H1 (cell line): ENCODE measurements around the gene SGCD. TPM values are rescaled to one million over a fixed set of nuclear protein-coding genes. Genes with fewer than 3 reads are reported as not detected.
A peak's percentile ranks its signal among the peaks of the same experiment; 100 is the strongest.

Experiments used
- CTCF ChIA-PET: fragments of 300-600 bp; sonication (Branson Sonifier 250); formaldehyde crosslinking; loops from one replicate; lab custom pipeline; 2021; ENCODE audit not compliant: partially characterized antibody; lab: Charles Lee
- POLR2A ChIA-PET: fragments of 300-600 bp; sonication (Branson Sonifier 250); formaldehyde crosslinking; loops from one replicate; lab custom pipeline; 2021; ENCODE audit warnings: inconsistent platforms; ENCODE audit not compliant: partially characterized antibody; lab: Charles Lee
- DNase-seq, 2 experiments: peaks; one replicate each; pipeline versions ENCODE4 v3.0.0 to v3.0.0-alpha.2; 2010 to 2022; ENCODE audit warnings: low spot score in 2 of 2, low read depth in 1 of 2, mixed read lengths in 1 of 2
- FAIRE-seq: peaks from 2 replicates; lab custom pipeline; 2011; peaks lifted over from hg19 to GRCh38; lab: Jason Lieb, UNC
- H2AFZ ChIP-seq: 2 replicates; pipeline ENCODE4 v1.8.1; 2012; ENCODE audit warnings: low read length, inconsistent platforms
- H2AK5ac ChIP-seq: 2 replicates; pipeline ENCODE4 v1.6.1; 2013; ENCODE audit warnings: low read depth, low read length
- H2BK120ac ChIP-seq: replicated peaks from 2 replicates; pipeline ENCODE3; 2013; ENCODE audit warnings: low read depth, low read length, inconsistent platforms
- H2BK12ac ChIP-seq: 2 replicates; pipeline ENCODE4 v1.6.1; 2013; ENCODE audit warnings: low read depth, low read length
- H2BK15ac ChIP-seq: 2 replicates; pipeline ENCODE4 v1.6.1; 2013; ENCODE audit warnings: low read length
- H2BK20ac ChIP-seq: 2 replicates; pipeline ENCODE4 v1.6.1; 2013; ENCODE audit warnings: low read length
- H2BK5ac ChIP-seq: 2 replicates; pipeline ENCODE4 v1.6.1; 2013; ENCODE audit warnings: low read depth, low read length
- H3K14ac ChIP-seq: 2 replicates; pipeline ENCODE4 v1.6.1; 2013; ENCODE audit warnings: inconsistent platforms; ENCODE audit not compliant: insufficient read length
- H3K18ac ChIP-seq: 2 replicates; pipeline ENCODE4 v1.6.1; 2013; ENCODE audit warnings: low read length; ENCODE audit errors: extremely low read depth
- H3K23ac ChIP-seq: 2 replicates; pipeline ENCODE4 v1.6.1; 2013; ENCODE audit warnings: inconsistent platforms; ENCODE audit not compliant: insufficient read length
- H3K23me2 ChIP-seq: 2 replicates; pipeline ENCODE4 v1.6.1; 2013; ENCODE audit warnings: low read depth, low read length
- H3K27ac ChIP-seq: 2 replicates; pipeline ENCODE4 v1.6.1; 2011; ENCODE audit warnings: low read depth, low read length, inconsistent platforms
- H3K27me3 ChIP-seq, 4 experiments: replicated peaks in 1 of 4; 1 replicate in 1 of 4; 2 replicates in 3 of 4; pipeline versions ENCODE4 v1.6.1 to v1.8.1; 2011 to 2013; ENCODE audit warnings: low read length in 3 of 4, mild to moderate bottlenecking in 3 of 4, inconsistent platforms in 2 of 4, mixed read lengths in 2 of 4, moderate library complexity in 1 of 4; ENCODE audit not compliant: control insufficient read depth in 3 of 4, insufficient read depth in 3 of 4; ENCODE audit errors: extremely low read depth in 1 of 4
- H3K36me3 ChIP-seq, 4 experiments: 2 replicates each; pipeline versions ENCODE4 v1.6.1 to v1.8.1; 2011 to 2013; ENCODE audit warnings: mild to moderate bottlenecking in 4 of 4, low read length in 3 of 4, moderate library complexity in 2 of 4, control low read depth in 1 of 4, inconsistent platforms in 1 of 4; ENCODE audit not compliant: insufficient read depth in 4 of 4, control insufficient read depth in 2 of 4
- H3K4ac ChIP-seq: replicated peaks from 2 replicates; pipeline ENCODE3; 2013; ENCODE audit warnings: low read length, low read depth, mixed read lengths, inconsistent platforms; ENCODE audit not compliant: insufficient read length
- H3K4me1 ChIP-seq, 4 experiments: replicated peaks in 1 of 4; 1 replicate in 1 of 4; 2 replicates in 3 of 4; pipeline versions ENCODE4 v1.6.1 to v1.8.1; 2011 to 2013; ENCODE audit warnings: low read length in 3 of 4, inconsistent platforms in 2 of 4, mixed read lengths in 1 of 4; ENCODE audit not compliant: insufficient read depth in 4 of 4, control insufficient read depth in 3 of 4
- H3K4me2 ChIP-seq, 2 experiments: 2 replicates each; pipeline versions ENCODE4 v1.6.1 to v1.8.1; 2011 to 2013; ENCODE audit warnings: low read depth in 2 of 2, low read length in 2 of 2, control low read depth in 1 of 2, inconsistent platforms in 1 of 2, mild to moderate bottlenecking in 1 of 2; ENCODE audit not compliant: insufficient read depth in 1 of 2
- H3K4me3 ChIP-seq, 4 experiments: fragments of 200-600, 300-600 bp in 1 of 4; sonication (generic), shearing (Covaris generic), sonication (Bioruptor Twin) in 1 of 4; 2 replicates each; pipeline versions ENCODE4 v1.5.1 to v1.8.1; 2011 to 2016; ENCODE audit warnings: low read length in 4 of 4, low read depth in 3 of 4, control low read depth in 2 of 4, inconsistent platforms in 2 of 4, mild to moderate bottlenecking in 2 of 4, mixed read lengths in 1 of 4, moderate library complexity in 1 of 4; ENCODE audit not compliant: insufficient read depth in 2 of 4; ENCODE audit errors: extremely low read depth in 1 of 4
- H3K56ac ChIP-seq: replicated peaks from 2 replicates; pipeline ENCODE3; 2013; ENCODE audit warnings: low read depth, mild to moderate bottlenecking, mixed read lengths, low read length, inconsistent platforms; ENCODE audit not compliant: insufficient read length
- H3K79me1 ChIP-seq: 2 replicates; pipeline ENCODE4 v1.6.1; 2013; ENCODE audit warnings: low read depth, low read length, control low read depth
- H3K79me2 ChIP-seq, 2 experiments: 2 replicates each; pipeline versions ENCODE4 v1.6.1 to v1.8.1; 2012 to 2013; ENCODE audit warnings: low read length in 2 of 2, mild to moderate bottlenecking in 2 of 2, inconsistent platforms in 1 of 2; ENCODE audit not compliant: insufficient read depth in 2 of 2, control insufficient read depth in 1 of 2
- H3K9ac ChIP-seq, 4 experiments: replicated peaks in 1 of 4; 1 replicate in 1 of 4; 2 replicates in 3 of 4; pipeline versions ENCODE4 v1.6.1 to v1.8.1; 2011 to 2013; ENCODE audit warnings: low read depth in 3 of 4, low read length in 3 of 4, control low read depth in 2 of 4, mild to moderate bottlenecking in 2 of 4, moderate library complexity in 2 of 4, inconsistent platforms in 1 of 4; ENCODE audit errors: extremely low read depth in 1 of 4
- H3K9me3 ChIP-seq, 2 experiments: 2 replicates each; pipeline versions ENCODE4 v1.6.1 to v1.8.1; 2012 to 2013; ENCODE audit warnings: mild to moderate bottlenecking in 2 of 2, moderate library complexity in 2 of 2, control low read depth in 1 of 2, inconsistent platforms in 1 of 2, low read depth in 1 of 2, low read length in 1 of 2, mixed read lengths in 1 of 2; ENCODE audit not compliant: insufficient read depth in 2 of 2
- H4K20me1 ChIP-seq, 2 experiments: replicated peaks in 1 of 2; 2 replicates each; pipeline versions ENCODE3 to v1.8.1; 2011 to 2013; ENCODE audit warnings: inconsistent platforms in 2 of 2, low read length in 2 of 2, mild to moderate bottlenecking in 1 of 2; ENCODE audit not compliant: insufficient read depth in 2 of 2, control insufficient read depth in 1 of 2
- H4K5ac ChIP-seq: 2 replicates; pipeline ENCODE4 v1.6.1; 2013; ENCODE audit warnings: low read length, low read depth, mixed read lengths, inconsistent platforms; ENCODE audit not compliant: insufficient read length
- H4K8ac ChIP-seq: 2 replicates; pipeline ENCODE4 v1.8.0; 2013; ENCODE audit warnings: mild to moderate bottlenecking, moderate library complexity, low read length, inconsistent platforms; ENCODE audit not compliant: insufficient read depth; ENCODE audit errors: extremely low read depth
- H4K91ac ChIP-seq: replicated peaks from 2 replicates; pipeline ENCODE3; 2013; ENCODE audit warnings: low read length, mixed read lengths, inconsistent platforms; ENCODE audit not compliant: insufficient read length
- EGR1 ChIP-seq: IDR thresholded peaks from 2 replicates; pipeline ENCODE4 v1.6.1; 2011; ENCODE audit warnings: low read depth, low read length, borderline replicate concordance
- EP300 ChIP-seq, 2 experiments: IDR thresholded peaks; 1 replicate in 1 of 2; 2 replicates in 1 of 2; pipeline ENCODE4 v1.6.1; 2011 to 2012; ENCODE audit warnings: low read depth in 2 of 2, low read length in 2 of 2, mild to moderate bottlenecking in 2 of 2, borderline replicate concordance in 1 of 2, inconsistent platforms in 1 of 2, moderate library complexity in 1 of 2
- EZH2 ChIP-seq: fragments of 200-600 bp; sonication (generic); IDR thresholded peaks from 2 replicates; pipeline ENCODE4 v1.7.1; 2012; ENCODE audit warnings: low read depth, mild to moderate bottlenecking, moderate library complexity, low read length, inconsistent platforms; ENCODE audit not compliant: severe bottlenecking
- KDM4A ChIP-seq: IDR thresholded peaks from one replicate; pipeline ENCODE4 v1.7.1; 2012; ENCODE audit warnings: low read depth, mild to moderate bottlenecking, moderate library complexity, low read length, inconsistent platforms; ENCODE audit not compliant: severe bottlenecking
- POU5F1 ChIP-seq: IDR thresholded peaks from 2 replicates; pipeline ENCODE4 v1.6.1; 2011; ENCODE audit warnings: low read depth, mild to moderate bottlenecking, low read length, moderate library complexity
- RNF2 ChIP-seq: fragments of 200-900, 300-1000 bp; sonication (generic); IDR thresholded peaks from 2 replicates; pipeline ENCODE4 v1.7.1; 2016; ENCODE audit warnings: borderline replicate concordance, low read depth, mild to moderate bottlenecking, antibody characterized with exemption, low read length; ENCODE audit not compliant: poor library complexity, severe bottlenecking; ENCODE audit errors: missing control alignments
- SAP30 ChIP-seq: fragments of 300-600 bp; sonication (generic); IDR thresholded peaks from 2 replicates; pipeline ENCODE4 v1.7.1; 2012; ENCODE audit warnings: low read length, moderate library complexity, mild to moderate bottlenecking, inconsistent platforms; ENCODE audit not compliant: insufficient read depth, insufficient replicate concordance
- SIN3A ChIP-seq, 2 experiments: IDR thresholded peaks in 1 of 2; conservative IDR thresholded peaks in 1 of 2; 2 replicates each; pipeline ENCODE4 v1.6.1; 2011 to 2012; ENCODE audit warnings: low read length in 2 of 2, improper control_type of control experiment in 1 of 2, low read depth in 1 of 2, mild to moderate bottlenecking in 1 of 2
- TBP ChIP-seq: IDR thresholded peaks from 2 replicates; pipeline ENCODE4 v1.6.1; 2011; ENCODE audit warnings: low read depth, low read length, improper control_type of control experiment
- ZNF274 ChIP-seq: IDR thresholded peaks from 2 replicates; pipeline ENCODE4 v1.7.0; 2012; ENCODE audit warnings: low read length, borderline replicate concordance; ENCODE audit errors: extremely low read depth
- WGBS, 2 experiments: shearing (Covaris generic) in 1 of 2; methylation state at CpG; one replicate each; pipeline versions ENCODE4 v1.1.6 to v1.1.7; 2013 to 2015; ENCODE audit warnings: low lambda C conversion rate in 2 of 2, mixed read lengths in 2 of 2, inconsistent platforms in 1 of 2, low coverage in 1 of 2, missing lambda C conversion rate in 1 of 2; ENCODE audit not compliant: insufficient replicate concordance in 2 of 2, insufficient coverage in 1 of 2, insufficient read length in 1 of 2; ENCODE audit errors: extremely low coverage in 1 of 2, missing lambda C conversion rate in 1 of 2; 5-methylcytosine and 5-hydroxymethylcytosine counted together
- polyA plus RNA-seq, 7 experiments: library from polyadenylated mRNA; depleted of rRNA in 3 of 7; stranded (reverse) in 5 of 7; unstranded in 2 of 7; fragments of >200 nt in 5 of 7; fragments of 200-250 nt in 2 of 7; gene quantifications; 1 replicate in 5 of 7; 2 replicates in 1 of 7; 4 replicates in 1 of 7; pipeline versions ENCODE4 v1.2.1 to v1.2.3, GENCODE V29; 2011 to 2013; ENCODE audit warnings: missing spikeins in 2 of 7, mixed read lengths in 2 of 7
- total RNA-seq: library from RNA; stranded (reverse); fragmentation: NEBNext Ultra II Directional; extraction: Animal tissue kit (Norgen Biotek cat#: 25700); gene quantifications from 2 replicates; pipeline ENCODE4 v1.2.1, GENCODE V29; 2021

Gene SGCD
- total and polyA plus RNA-seq, 2 of the 8 experiments (the other 6 are each of a cell fraction or from before 2014, with no cell fraction given): 0.04 to 0.08 TPM

GRCh38 chr5:156446526-156446925 lies 119.6 kb downstream of the SGCD start:
- WGBS, 2 experiments: 91% methylated on average over 4 of the region's 4 CpGs; no CpG with 5 or more reads in 1 of the 2 experiments
- Histone ChIP-seq H3K4me1 (peaks cover 2 to 13% (median 9%) of the 10 kb centered on the region in 4 experiments; a peak in 5 of 7 replicates), H3K9me3 (no peaks in the 10 kb centered on the region), H4K8ac (no peak overlapping the region), H2BK20ac (no peak overlapping the region), H3K23ac (no peak overlapping the region), H3K9ac (no peak overlapping the region), H4K5ac (no peak overlapping the region), H3K27ac (no peak overlapping the region), H4K91ac (no peak overlapping the region), H3K79me1 (no peaks in the 10 kb centered on the region), H2AK5ac (no peak overlapping the region), H2BK120ac (no peak overlapping the region), H3K4me2 (no peak overlapping the region), H3K4me3 (no peak overlapping the region), H4K20me1 (no peaks in the 10 kb centered on the region), H2BK5ac (no peak overlapping the region), H3K27me3 (no peaks in the 10 kb centered on the region), H3K14ac (no peak overlapping the region), H3K18ac (no peak overlapping the region), H3K4ac (no peak overlapping the region), H3K79me2 (no peaks in the 10 kb centered on the region), H2AFZ (no peak overlapping the region), H2BK15ac (no peak overlapping the region), H3K23me2 (no peaks in the 10 kb centered on the region), H3K56ac (no peak overlapping the region), H3K36me3 (no peaks in the 10 kb centered on the region), H2BK12ac (no peak overlapping the region; the same call in 1 of the 2 replicates)
- ChIA-PET CTCF (no interaction called here), POLR2A (no interaction called here)
- peak; percentile 36 for FAIRE-seq
- DNase-seq: no peak
- TF ChIP-seq EP300 (IDR thresholded peaks at IDR 0.05; ENCODE audit: borderline replicate concordance in 1 of 2, low read depth in 2 of 2, low read length in 2 of 2): no peak
- TF ChIP-seq ZNF274: no peak
- no peak for TF ChIP-seq POU5F1
- no peak for TF ChIP-seq RNF2
- TF ChIP-seq EZH2: no peak
- TF ChIP-seq KDM4A: no peak
- TF ChIP-seq SIN3A (conservative IDR thresholded peaks at IDR 0.05 in 1 of 2, IDR thresholded peaks at IDR 0.05 in 1 of 2; ENCODE audit: low read depth in 1 of 2, low read length in 2 of 2): no peak
- TF ChIP-seq EGR1: no peak
- no peak for TF ChIP-seq TBP
- TF ChIP-seq SAP30: no peak
